Measurements from ENCODE around the gene MORC4.

The MORC4 gene

GRCh38 chrX:106894392-106894909 is 105.6 kb downstream of the MORC4 start:
- DNase-seq (ENCODE audit: low spot score), result peak; percentile 37
- TF ChIP-seq CTCF (IDR thresholded peaks at IDR 0.05; ENCODE audit: borderline replicate concordance, control extremely low read depth, extremely low read depth, insufficient read depth, missing control alignments), result peak; percentile 91
- in situ Hi-C loops (cut with MboI; ENCODE audit: low sequenced_read_pairs, unreplicated experiment), result no loop called here

GRCh38 chrX:106891762-106892460 is 108.1 kb downstream of the MORC4 start:
- DNase-seq (ENCODE audit: low spot score), result no peak
- in situ Hi-C loops (cut with MboI; ENCODE audit: low sequenced_read_pairs, unreplicated experiment), result no loop called here
- no peak for TF ChIP-seq CTCF (IDR thresholded peaks at IDR 0.05; ENCODE audit: borderline replicate concordance, control extremely low read depth, extremely low read depth, insufficient read depth, missing control alignments)

All from GM13976 (cell line).